HG02981 (cell line): ENCODE data around the gene CTNNA1.
"Not testable (repeated sequence)": the region's sequence is repeated elsewhere in the genome, so short reads cannot be mapped to it uniquely, and the experiment has no call there.

ENCODE experiments used
- ATAC-seq: cut with Tn5 transposase; IDR thresholded peaks from one replicate; pipeline ENCODE4 v1.9.1; 2021; ENCODE audit warnings: mild to moderate bottlenecking, moderate library complexity; ENCODE audit not compliant: unreplicated experiment

The CTNNA1 gene

GRCh38 chr5:138724470-138725146 is 28.6 kb upstream of the CTNNA1 start:
- ATAC-seq = no peak

- no peak for ATAC-seq
Measured at GRCh38 chr5:138725153-138725817, 27.9 kb upstream of the CTNNA1 start.

GRCh38 chr5:138725818-138726416 is 27.3 kb upstream of the CTNNA1 start:
- no peak for ATAC-seq

- no peak for ATAC-seq
Measured at GRCh38 chr5:138726848-138727247, 26.4 kb upstream of the CTNNA1 start.

- not testable (repeated sequence) for ATAC-seq
Measured at GRCh38 chr5:138730496-138730895, 22.7 kb upstream of the CTNNA1 start.

GRCh38 chr5:138732466-138732865 is 20.8 kb upstream of the CTNNA1 start:
- no peak for ATAC-seq

GRCh38 chr5:138732933-138733332 is 20.3 kb upstream of the CTNNA1 start:
- no peak for ATAC-seq

- no peak for ATAC-seq
Measured at GRCh38 chr5:138733509-138733908, 19.7 kb upstream of the CTNNA1 start.

- ATAC-seq = no peak
Measured at GRCh38 chr5:138736293-138736692, 16.9 kb upstream of the CTNNA1 start.

GRCh38 chr5:138737494-138738265 is 15.5 kb upstream of the CTNNA1 start:
- ATAC-seq = no peak

GRCh38 chr5:138738399-138738798 is 14.8 kb upstream of the CTNNA1 start:
- no peak for ATAC-seq

GRCh38 chr5:138739938-138740337 is 13.3 kb upstream of the CTNNA1 start:
- ATAC-seq = no peak

- no peak for ATAC-seq
Measured at GRCh38 chr5:138743484-138743883, 9.7 kb upstream of the CTNNA1 start.

- ATAC-seq = no peak
Measured at GRCh38 chr5:138745268-138745667, 8.0 kb upstream of the CTNNA1 start.

GRCh38 chr5:138748630-138749081 is 4.6 kb upstream of the CTNNA1 start:
- ATAC-seq = no peak

- not testable (repeated sequence) for ATAC-seq
Measured at GRCh38 chr5:138751344-138751743, 1.9 kb upstream of the CTNNA1 start.

- no peak for ATAC-seq
Measured at GRCh38 chr5:138752341-138752950, 779 bp upstream of the CTNNA1 start.

- ATAC-seq = no peak
Measured at GRCh38 chr5:138753794-138754698, 821 bp downstream of the CTNNA1 start.

GRCh38 chr5:138754699-138755057 is 1.5 kb downstream of the CTNNA1 start:
- no peak for ATAC-seq
